PC-9 (cell line): Measurements from ENCODE around the gene MYL6.

Experiments used
- EZH2 ChIP-seq: fragments of 200-600 bp; sonication (generic); IDR thresholded peaks from 2 replicates; pipeline ENCODE4 v1.8.0; 2017; ENCODE audit warnings: antibody characterized with exemption, low read depth
- TF ChIP-seq, protein P1 (sequence below): fragments of 200-600 bp; sonication (generic); conservative IDR thresholded peaks from 2 replicates; pipeline ENCODE4 v1.6.1; 2017; ENCODE audit warnings: mixed run types, antibody characterized with exemption, mild to moderate bottlenecking, moderate library complexity

DNA sequence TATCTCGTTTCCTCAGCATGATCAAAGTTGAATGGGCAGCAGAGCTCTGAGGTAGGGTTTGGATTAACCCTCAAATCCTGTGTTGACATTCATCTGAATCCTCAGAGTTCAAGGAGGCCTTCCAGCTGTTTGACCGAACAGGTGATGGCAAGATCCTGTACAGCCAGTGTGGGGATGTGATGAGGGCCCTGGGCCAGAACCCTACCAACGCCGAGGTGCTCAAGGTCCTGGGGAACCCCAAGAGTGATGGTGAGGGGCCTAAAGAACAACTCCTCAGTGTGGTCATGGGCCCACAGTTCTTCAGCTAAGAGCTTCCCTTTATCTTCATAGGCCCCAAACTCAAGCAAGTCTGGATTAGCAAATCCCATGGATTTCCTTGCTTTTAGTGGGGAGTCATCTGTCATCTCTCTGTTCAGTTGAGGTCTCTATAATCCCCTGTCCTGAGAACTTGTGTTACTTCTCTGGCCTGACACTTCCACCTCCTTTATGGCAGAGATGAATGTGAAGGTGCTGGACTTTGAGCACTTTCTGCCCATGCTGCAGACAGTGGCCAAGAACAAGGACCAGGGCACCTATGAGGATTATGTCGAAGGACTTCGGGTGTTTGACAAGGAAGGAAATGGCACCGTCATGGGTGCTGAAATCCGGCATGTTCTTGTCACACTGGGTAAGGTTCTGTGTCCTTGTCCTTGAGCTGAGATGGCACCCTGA, 1.5 kb downstream of the MYL6 start:
- TF ChIP-seq, protein P1, sequence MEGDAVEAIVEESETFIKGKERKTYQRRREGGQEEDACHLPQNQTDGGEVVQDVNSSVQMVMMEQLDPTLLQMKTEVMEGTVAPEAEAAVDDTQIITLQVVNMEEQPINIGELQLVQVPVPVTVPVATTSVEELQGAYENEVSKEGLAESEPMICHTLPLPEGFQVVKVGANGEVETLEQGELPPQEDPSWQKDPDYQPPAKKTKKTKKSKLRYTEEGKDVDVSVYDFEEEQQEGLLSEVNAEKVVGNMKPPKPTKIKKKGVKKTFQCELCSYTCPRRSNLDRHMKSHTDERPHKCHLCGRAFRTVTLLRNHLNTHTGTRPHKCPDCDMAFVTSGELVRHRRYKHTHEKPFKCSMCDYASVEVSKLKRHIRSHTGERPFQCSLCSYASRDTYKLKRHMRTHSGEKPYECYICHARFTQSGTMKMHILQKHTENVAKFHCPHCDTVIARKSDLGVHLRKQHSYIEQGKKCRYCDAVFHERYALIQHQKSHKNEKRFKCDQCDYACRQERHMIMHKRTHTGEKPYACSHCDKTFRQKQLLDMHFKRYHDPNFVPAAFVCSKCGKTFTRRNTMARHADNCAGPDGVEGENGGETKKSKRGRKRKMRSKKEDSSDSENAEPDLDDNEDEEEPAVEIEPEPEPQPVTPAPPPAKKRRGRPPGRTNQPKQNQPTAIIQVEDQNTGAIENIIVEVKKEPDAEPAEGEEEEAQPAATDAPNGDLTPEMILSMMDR: no peak
- TF ChIP-seq EZH2: no peak
